ENCODE measurements around the gene AADACL4. TPM values are rescaled to one million over a fixed set of nuclear protein-coding genes. Genes with fewer than 3 reads are reported as not detected.

The AADACL4 gene
- total and polyA plus RNA-seq, 9 of the 15 experiments (the other 6 are each of a cell fraction or from before 2014, with no cell fraction given), result not detected

DNA sequence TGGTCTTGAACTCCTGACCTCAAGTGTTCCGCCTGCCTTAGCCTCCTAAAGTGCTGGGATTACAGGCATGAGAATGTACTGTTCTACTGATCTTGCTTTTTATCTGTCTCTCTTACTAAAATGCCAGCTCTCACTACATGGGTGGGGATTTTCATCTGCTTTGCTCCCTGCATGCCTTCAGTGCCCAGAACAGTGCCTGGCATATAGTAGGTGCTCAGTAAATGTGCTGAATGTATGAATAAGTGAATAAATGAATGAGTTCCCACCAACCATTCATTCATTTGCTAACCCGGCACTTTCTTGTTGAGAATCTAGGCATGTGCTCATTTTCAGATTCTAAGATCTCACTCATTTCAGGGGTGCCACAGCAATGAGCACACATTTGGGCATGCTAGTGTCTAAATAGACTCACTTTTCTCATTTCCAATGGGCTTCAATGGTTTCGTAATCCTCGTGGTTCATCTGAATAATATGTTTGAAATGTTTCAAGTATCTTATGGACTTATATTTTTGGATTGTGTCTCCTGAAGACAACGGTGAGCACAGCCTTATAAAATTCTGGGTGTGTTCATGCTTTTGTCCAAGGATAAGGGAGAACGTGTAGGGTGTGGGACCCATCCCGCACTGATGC is 33.5 kb upstream of the AADACL4 start:
- BruUV-seq (replicated peaks), result TSS peak; percentile 5
- peaks cover 0 to 13% of the 10 kb centered on the region in 2 experiments; a peak in 4 of 5 replicates for H3K4me1 ChIP-seq (replicated peaks in 1 of 2; ENCODE audit: control insufficient read depth in 2 of 2, insufficient read depth in 2 of 2, low read length in 2 of 2)
- no peaks in the 10 kb centered on the region; the same call in 1 of the 2 replicates for H3K9me3 ChIP-seq (replicated peaks; ENCODE audit: control insufficient read depth, insufficient read depth, low read depth, low read length)
- H4K20me1 ChIP-seq (replicated peaks; ENCODE audit: control insufficient read depth, insufficient read depth, low read length), result 0 out of 2 replicates have a peak, but pooled peaks cover 6% of the 10 kb centered on the region
- H3K27me3 ChIP-seq (ENCODE audit: control insufficient read depth in 2 of 2, insufficient read depth in 2 of 2, low read length in 2 of 2), result no peaks in the 10 kb centered on the region
- no peak for FAIRE-seq
- H3K4me2 ChIP-seq (ENCODE audit: insufficient read depth, low read length), result no peak overlapping the region
- H3K27ac ChIP-seq (ENCODE audit: extremely low read depth, low read depth, low read length), result no peak overlapping the region
- H3K9me1 ChIP-seq (ENCODE audit: control insufficient read depth, insufficient read depth, low read length), result no peaks in the 10 kb centered on the region
- TF ChIP-seq MED1 (CRISPR knock-in tag; IDR thresholded peaks at IDR 0.05; ENCODE audit: borderline replicate concordance) (no peak), ZNF316 (IDR thresholded peaks at IDR 0.05) (peak; percentile 18; the same call in 1 of the 2 replicates), ADNP (tag; IDR thresholded peaks at IDR 0.05) (0 out of 2 replicates have a peak, but pooled peaks have one; percentile 29), ZNF436 (CRISPR knock-in tag; IDR thresholded peaks at IDR 0.05) (no peak), CEBPB (tag; IDR thresholded peaks at IDR 0.05) (peak; percentile 77), POLR2B (IDR thresholded peaks at IDR 0.05; ENCODE audit: low read depth, partially characterized antibody) (peak; percentile 14), NEUROD1 (IDR thresholded peaks at IDR 0.05; ENCODE audit: borderline replicate concordance, low read depth, low read length, partially characterized antibody) (no peak), RBM25 (IDR thresholded peaks at IDR 0.05; ENCODE audit: low read depth, low read length, severe bottlenecking) (peak; percentile 53), TFAM (CRISPR knock-in tag; conservative IDR thresholded peaks at IDR 0.05) (no peak), U2AF1 (optimal IDR thresholded peaks at IDR 0.05; ENCODE audit: low read depth, low read length) (no peak), ZNF24 (IDR thresholded peaks at IDR 0.05) (peak; percentile 95), POLR2A (conservative IDR thresholded peaks at IDR 0.05) (peak; percentile 11; the same call in 1 of the 2 replicates), ZSCAN32 (CRISPR knock-in tag; IDR thresholded peaks at IDR 0.05) (no peak), KLF16 (IDR thresholded peaks at IDR 0.05) (no peak), SETDB1 (IDR thresholded peaks at IDR 0.05; ENCODE audit: low read length) (no peak), POLR2AphosphoS5 (IDR thresholded peaks at IDR 0.05; ENCODE audit: control insufficient read depth, insufficient read depth, low read depth, low read length) (peak; percentile 31; the same call in 1 of the 2 replicates)
- TF ChIP-seq, protein P1, sequence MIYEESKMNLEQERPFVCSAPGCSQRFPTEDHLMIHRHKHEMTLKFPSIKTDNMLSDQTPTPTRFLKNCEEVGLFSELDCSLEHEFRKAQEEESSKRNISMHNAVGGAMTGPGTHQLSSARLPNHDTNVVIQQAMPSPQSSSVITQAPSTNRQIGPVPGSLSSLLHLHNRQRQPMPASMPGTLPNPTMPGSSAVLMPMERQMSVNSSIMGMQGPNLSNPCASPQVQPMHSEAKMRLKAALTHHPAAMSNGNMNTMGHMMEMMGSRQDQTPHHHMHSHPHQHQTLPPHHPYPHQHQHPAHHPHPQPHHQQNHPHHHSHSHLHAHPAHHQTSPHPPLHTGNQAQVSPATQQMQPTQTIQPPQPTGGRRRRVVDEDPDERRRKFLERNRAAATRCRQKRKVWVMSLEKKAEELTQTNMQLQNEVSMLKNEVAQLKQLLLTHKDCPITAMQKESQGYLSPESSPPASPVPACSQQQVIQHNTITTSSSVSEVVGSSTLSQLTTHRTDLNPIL (CRISPR knock-in tag; IDR thresholded peaks at IDR 0.05), result no peak
- in situ Hi-C loops (cut with MboI), result loop anchor here (25.0 kb wide), 1 partner anchor 298 kb away; no protein-coding TSS in a partner anchor
- peaks cover 85% of the 10 kb centered on the region for H3K79me2 ChIP-seq (ENCODE audit: control insufficient read depth, insufficient read depth, low read length)
- no peak overlapping the region for H3K4me3 ChIP-seq
- no peak for ATAC-seq
- no peak overlapping the region for H3K9ac ChIP-seq (ENCODE audit: insufficient read depth in 1 of 2, low read depth in 2 of 2, low read length in 2 of 2)
- WGBS (ENCODE audit: insufficient coverage, low coverage, missing lambda C conversion rate), result 85% methylated on average over 7 of the region's 7 CpGs
- ChIA-PET POLR2A (interaction anchor here (0.7 to 1.4 kb wide), 4 partner anchors 9 to 134 kb away, joined by 3 to 6 read pairs (median 3); no protein-coding TSS in a partner anchor), CTCF (ENCODE audit: low intra/inter-chr PET ratio) (interaction anchor here (0.7 kb wide), 1 partner anchor 325 kb away, joined by 3 read pairs; no protein-coding TSS in a partner anchor)
- H2AFZ ChIP-seq (ENCODE audit: low read depth, low read length), result no peak overlapping the region
- intact Hi-C loops (cut with micrococcal nuclease), result no loop called here
- DNase-seq (ENCODE audit: extremely low read depth in 1 of 4, low spot score in 3 of 4), result no peak
- peaks cover 82% of the 10 kb centered on the region for H3K36me3 ChIP-seq (ENCODE audit: control insufficient read depth, insufficient read depth, low read length)

All from K562 (cell line).